ENCODE data around the gene INTS7.

INTS7 gene, protein sequence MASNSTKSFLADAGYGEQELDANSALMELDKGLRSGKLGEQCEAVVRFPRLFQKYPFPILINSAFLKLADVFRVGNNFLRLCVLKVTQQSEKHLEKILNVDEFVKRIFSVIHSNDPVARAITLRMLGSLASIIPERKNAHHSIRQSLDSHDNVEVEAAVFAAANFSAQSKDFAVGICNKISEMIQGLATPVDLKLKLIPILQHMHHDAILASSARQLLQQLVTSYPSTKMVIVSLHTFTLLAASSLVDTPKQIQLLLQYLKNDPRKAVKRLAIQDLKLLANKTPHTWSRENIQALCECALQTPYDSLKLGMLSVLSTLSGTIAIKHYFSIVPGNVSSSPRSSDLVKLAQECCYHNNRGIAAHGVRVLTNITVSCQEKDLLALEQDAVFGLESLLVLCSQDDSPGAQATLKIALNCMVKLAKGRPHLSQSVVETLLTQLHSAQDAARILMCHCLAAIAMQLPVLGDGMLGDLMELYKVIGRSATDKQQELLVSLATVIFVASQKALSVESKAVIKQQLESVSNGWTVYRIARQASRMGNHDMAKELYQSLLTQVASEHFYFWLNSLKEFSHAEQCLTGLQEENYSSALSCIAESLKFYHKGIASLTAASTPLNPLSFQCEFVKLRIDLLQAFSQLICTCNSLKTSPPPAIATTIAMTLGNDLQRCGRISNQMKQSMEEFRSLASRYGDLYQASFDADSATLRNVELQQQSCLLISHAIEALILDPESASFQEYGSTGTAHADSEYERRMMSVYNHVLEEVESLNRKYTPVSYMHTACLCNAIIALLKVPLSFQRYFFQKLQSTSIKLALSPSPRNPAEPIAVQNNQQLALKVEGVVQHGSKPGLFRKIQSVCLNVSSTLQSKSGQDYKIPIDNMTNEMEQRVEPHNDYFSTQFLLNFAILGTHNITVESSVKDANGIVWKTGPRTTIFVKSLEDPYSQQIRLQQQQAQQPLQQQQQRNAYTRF

GRCh38 chr1:212035123-212035834 lies at the start of gene INTS7, which contains the start of gene DTL:
INTS7 (minus strand) TSS chr1:212035557; CDS start chr1:212035437, 120 bp downstream.
DTL (plus strand) TSS chr1:212035748; CDS start chr1:212035891, 143 bp downstream.
- Histone ChIP-seq H3K36me3 (ENCODE audit: insufficient read depth, low read length) (no peaks in the 10 kb centered on the region), H3K4me1 (ENCODE audit: insufficient read depth, low read length, poor library complexity, severe bottlenecking) (peaks cover 56% of the 10 kb centered on the region), H4K20me1 (ENCODE audit: insufficient read depth, low read length, poor library complexity, severe bottlenecking) (peaks cover 77% of the 10 kb centered on the region), H3K79me2 (ENCODE audit: insufficient read depth, low read length) (peaks cover 92% of the 10 kb centered on the region), H3F3A (ENCODE audit: low read depth) (no peaks in the 10 kb centered on the region), H3K9me2 (replicated peaks; ENCODE audit: low read depth, low read length) (no peaks in the 10 kb centered on the region), H2AFZ (ENCODE audit: low read length) (peak within 1 kb of the TSS; percentile 90), H3K4me3 (ENCODE audit: low read length, poor library complexity, severe bottlenecking) (peak within 1 kb of the TSS; percentile 99), H3K4me2 (ENCODE audit: low read depth, low read length, poor library complexity, severe bottlenecking) (peak within 1 kb of the TSS; percentile 96), H3K27me3 (ENCODE audit: insufficient read depth, low read length, poor library complexity, severe bottlenecking) (no peaks in the 10 kb centered on the region), H3K9me3 (ENCODE audit: insufficient read depth, low read depth, low read length) (no peaks in the 10 kb centered on the region), H3K9ac (ENCODE audit: low read depth, low read length, poor library complexity, severe bottlenecking) (peak within 1 kb of the TSS; percentile 94)
- TF ChIP-seq CTCF (conservative IDR thresholded peaks at IDR 0.05; ENCODE audit: low read length), result peak; percentile 86
- TF ChIP-seq EZH2phosphoT487 (IDR thresholded peaks at IDR 0.05; ENCODE audit: borderline replicate concordance), result no peak

GRCh38 chr1:212082765-212083406 lies 47.5 kb upstream of the INTS7 start:
- H3K36me3 ChIP-seq (ENCODE audit: insufficient read depth, low read length), result peaks cover 94% of the 10 kb centered on the region

More at GRCh38 chr1:212082765-212083406, 47.5 kb upstream of the INTS7 start:
- Histone ChIP-seq H3K27me3 (ENCODE audit: insufficient read depth, low read length, poor library complexity, severe bottlenecking) (no peaks in the 10 kb centered on the region), H3K9me3 (ENCODE audit: insufficient read depth, low read depth, low read length) (no peaks in the 10 kb centered on the region), H3K4me1 (ENCODE audit: insufficient read depth, low read length, poor library complexity, severe bottlenecking) (peaks cover 3% of the 10 kb centered on the region), H4K20me1 (ENCODE audit: insufficient read depth, low read length, poor library complexity, severe bottlenecking) (no peaks in the 10 kb centered on the region), H3K9ac (ENCODE audit: low read depth, low read length, poor library complexity, severe bottlenecking) (no peak overlapping the region), H3K4me3 (ENCODE audit: low read length, poor library complexity, severe bottlenecking) (no peak overlapping the region), H2AFZ (ENCODE audit: low read length) (no peak overlapping the region), H3K79me2 (ENCODE audit: insufficient read depth, low read length) (peaks cover 13% of the 10 kb centered on the region), H3K4me2 (ENCODE audit: low read depth, low read length, poor library complexity, severe bottlenecking) (no peak overlapping the region), H3F3A (ENCODE audit: low read depth) (no peaks in the 10 kb centered on the region), H3K9me2 (replicated peaks; ENCODE audit: low read depth, low read length) (no peaks in the 10 kb centered on the region)
- no peak for TF ChIP-seq EZH2phosphoT487 (IDR thresholded peaks at IDR 0.05; ENCODE audit: borderline replicate concordance)
- no peak for TF ChIP-seq CTCF (conservative IDR thresholded peaks at IDR 0.05; ENCODE audit: low read length)
